OCI-LY1 (cell line): Measurements from ENCODE around the gene TJP3.

Experiments used
- H2AFZ ChIP-seq: fragments of 200-600 bp; sonication (generic), shearing (Covaris generic); 2 replicates; pipeline ENCODE4 v1.6.0; 2014; ENCODE audit warnings: antibody characterized with exemption, mild to moderate bottlenecking, low read length
- H3F3A ChIP-seq: fragments of 200-600 bp; sonication (generic), shearing (Covaris generic); 2 replicates; pipeline ENCODE4 v1.6.0; 2014; ENCODE audit warnings: mild to moderate bottlenecking, antibody characterized with exemption, low read length, moderate library complexity; ENCODE audit not compliant: insufficient read depth
- H3K27ac ChIP-seq: fragments of 200-600 bp; sonication (generic); 2 replicates; pipeline ENCODE4 v1.5.1; 2014; ENCODE audit warnings: low read length, mixed run types, mild to moderate bottlenecking, low read depth; ENCODE audit not compliant: poor library complexity, severe bottlenecking
- H3K27me3 ChIP-seq: fragments of 200-600 bp; sonication (generic); 2 replicates; pipeline ENCODE4 v1.6.0; 2014; ENCODE audit warnings: antibody characterized with exemption, mild to moderate bottlenecking, low read length, moderate library complexity; ENCODE audit not compliant: insufficient read depth
- H3K36me3 ChIP-seq: fragments of 200-600 bp; sonication (generic); 2 replicates; pipeline ENCODE4 v1.6.1; 2014; ENCODE audit warnings: mild to moderate bottlenecking, antibody characterized with exemption, low read length, moderate library complexity, mixed read lengths; ENCODE audit not compliant: insufficient read depth
- H3K4me1 ChIP-seq: fragments of 200-600 bp; sonication (generic); 2 replicates; pipeline ENCODE4 v1.5.1; 2014; ENCODE audit warnings: mild to moderate bottlenecking, low read length, moderate library complexity; ENCODE audit not compliant: insufficient read depth, severe bottlenecking
- H3K4me2 ChIP-seq: fragments of 200-600 bp; sonication (generic), shearing (Covaris generic); 2 replicates; pipeline ENCODE4 v1.6.1; 2014; ENCODE audit warnings: low read length
- H3K4me3 ChIP-seq: fragments of 200-600 bp; sonication (generic); 2 replicates; pipeline ENCODE4 v1.5.1; 2014; ENCODE audit warnings: low read length, low read depth, mild to moderate bottlenecking, mixed read lengths; ENCODE audit not compliant: poor library complexity, severe bottlenecking
- H3K79me2 ChIP-seq: fragments of 200-600 bp; shearing (Covaris generic); 2 replicates; pipeline ENCODE4 v1.6.1; 2016; ENCODE audit warnings: mixed run types, low read length, mixed read lengths; ENCODE audit not compliant: insufficient read depth
- H3K9ac ChIP-seq: fragments of 200-600 bp; sonication (generic), shearing (Covaris generic); 2 replicates; pipeline ENCODE4 v1.6.1; 2014; ENCODE audit warnings: mild to moderate bottlenecking, low read length, mixed read lengths
- H3K9me2 ChIP-seq: fragments of 200-600 bp; sonication (generic), shearing (Covaris generic); 2 replicates; pipeline ENCODE4 v1.6.1; 2014; ENCODE audit warnings: low read depth, mild to moderate bottlenecking, low read length, mixed read lengths
- H3K9me3 ChIP-seq: fragments of 200-600 bp; shearing (Covaris generic); 2 replicates; pipeline ENCODE4 v1.6.1; 2014; ENCODE audit warnings: low read length, mixed read lengths
- H4K20me1 ChIP-seq: fragments of 200-600 bp; sonication (generic), shearing (Covaris generic); 2 replicates; pipeline ENCODE4 v1.6.0; 2016; ENCODE audit warnings: mild to moderate bottlenecking, low read length; ENCODE audit not compliant: insufficient read depth
- EZH2 ChIP-seq: fragments of 200-600 bp; sonication (generic), shearing (Covaris generic); IDR thresholded peaks from 2 replicates; pipeline ENCODE4 v1.8.0; 2017; ENCODE audit warnings: borderline replicate concordance, mixed run types, mild to moderate bottlenecking, antibody characterized with exemption, low read length, moderate library complexity, mixed read lengths
- TF ChIP-seq, protein P1 (sequence below): fragments of 200-600 bp; sonication (generic), shearing (Covaris generic); IDR thresholded peaks from 2 replicates; pipeline ENCODE4 v1.5.1; 2017; ENCODE audit warnings: mild to moderate bottlenecking, antibody characterized with exemption, low read length, moderate library complexity, mixed read lengths

TJP3 gene

DNA sequence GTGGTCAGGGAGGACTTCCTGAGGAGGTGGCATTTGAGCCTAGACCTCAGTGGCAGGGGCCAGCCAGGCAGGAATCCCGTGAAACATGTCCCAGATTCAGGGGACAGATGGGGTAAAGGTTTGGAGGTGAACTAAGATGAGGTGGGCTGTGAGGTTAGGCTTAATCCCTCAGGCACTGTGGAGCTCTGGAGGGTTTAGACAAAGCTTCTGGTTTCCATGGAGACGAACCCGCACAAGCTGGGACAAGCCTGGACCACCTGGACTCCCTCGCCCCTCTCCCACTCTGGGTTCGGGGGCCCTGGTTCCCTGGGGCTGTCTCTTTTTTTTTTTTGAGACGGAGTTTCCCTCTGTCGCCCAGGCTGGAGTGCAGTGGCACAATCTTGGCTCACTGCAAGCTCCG, 15.7 kb downstream of the TJP3 start:
- Histone ChIP-seq H3K9me3 (no peaks in the 10 kb centered on the region), H3K4me2 (no peak overlapping the region), H2AFZ (no peak overlapping the region), H3K27me3 (peaks cover 4% of the 10 kb centered on the region; the same call in 1 of the 2 replicates), H3K9me2 (no peaks in the 10 kb centered on the region), H3K4me3 (no peak overlapping the region), H4K20me1 (no peaks in the 10 kb centered on the region), H3K36me3 (no peaks in the 10 kb centered on the region), H3K4me1 (peaks cover 3% of the 10 kb centered on the region), H3K9ac (no peak overlapping the region), H3F3A (no peaks in the 10 kb centered on the region), H3K27ac (no peak overlapping the region), H3K79me2 (no peaks in the 10 kb centered on the region)
- TF ChIP-seq, protein P1, sequence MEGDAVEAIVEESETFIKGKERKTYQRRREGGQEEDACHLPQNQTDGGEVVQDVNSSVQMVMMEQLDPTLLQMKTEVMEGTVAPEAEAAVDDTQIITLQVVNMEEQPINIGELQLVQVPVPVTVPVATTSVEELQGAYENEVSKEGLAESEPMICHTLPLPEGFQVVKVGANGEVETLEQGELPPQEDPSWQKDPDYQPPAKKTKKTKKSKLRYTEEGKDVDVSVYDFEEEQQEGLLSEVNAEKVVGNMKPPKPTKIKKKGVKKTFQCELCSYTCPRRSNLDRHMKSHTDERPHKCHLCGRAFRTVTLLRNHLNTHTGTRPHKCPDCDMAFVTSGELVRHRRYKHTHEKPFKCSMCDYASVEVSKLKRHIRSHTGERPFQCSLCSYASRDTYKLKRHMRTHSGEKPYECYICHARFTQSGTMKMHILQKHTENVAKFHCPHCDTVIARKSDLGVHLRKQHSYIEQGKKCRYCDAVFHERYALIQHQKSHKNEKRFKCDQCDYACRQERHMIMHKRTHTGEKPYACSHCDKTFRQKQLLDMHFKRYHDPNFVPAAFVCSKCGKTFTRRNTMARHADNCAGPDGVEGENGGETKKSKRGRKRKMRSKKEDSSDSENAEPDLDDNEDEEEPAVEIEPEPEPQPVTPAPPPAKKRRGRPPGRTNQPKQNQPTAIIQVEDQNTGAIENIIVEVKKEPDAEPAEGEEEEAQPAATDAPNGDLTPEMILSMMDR, result no peak
- no peak for TF ChIP-seq EZH2

DNA sequence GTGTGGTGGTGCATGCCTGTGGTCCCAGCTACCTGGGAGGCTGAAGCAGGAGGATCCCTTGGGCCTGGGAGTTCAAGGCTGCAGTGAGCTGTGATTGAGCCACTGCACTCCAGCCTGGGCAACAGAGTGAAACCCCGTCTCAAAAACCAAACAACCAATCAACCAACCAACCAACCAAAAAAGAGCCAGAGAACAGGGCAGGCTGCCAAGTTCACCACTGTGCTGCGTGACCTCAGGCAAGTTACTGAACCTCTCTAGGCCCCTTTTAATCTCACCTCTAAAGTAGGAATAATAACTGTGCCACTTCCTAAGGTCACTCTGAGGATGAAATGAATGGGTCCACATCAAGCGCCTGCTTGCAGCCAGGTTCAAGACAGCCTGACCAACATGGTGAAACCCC, 16.9 kb downstream of the TJP3 start:
- Histone ChIP-seq H3K9me2 (no peaks in the 10 kb centered on the region), H3K4me3 (no peak overlapping the region), H3K9me3 (no peaks in the 10 kb centered on the region), H3K4me1 (peaks cover 3% of the 10 kb centered on the region), H3K9ac (no peak overlapping the region), H3K27ac (no peak overlapping the region), H3K27me3 (peaks cover 4% of the 10 kb centered on the region; the same call in 1 of the 2 replicates), H3K79me2 (no peaks in the 10 kb centered on the region), H3K36me3 (no peaks in the 10 kb centered on the region), H3K4me2 (no peak overlapping the region), H4K20me1 (no peaks in the 10 kb centered on the region), H2AFZ (no peak overlapping the region), H3F3A (no peaks in the 10 kb centered on the region)
- no peak for TF ChIP-seq EZH2
- TF ChIP-seq, protein P1, result no peak

GRCh38 chr19:3725640-3726310, 17.6 kb downstream of the TJP3 start:
- H3K9me3 ChIP-seq, result no peaks in the 10 kb centered on the region
- no peak overlapping the region for H3K9ac ChIP-seq
- no peak overlapping the region for H2AFZ ChIP-seq
- no peaks in the 10 kb centered on the region for H3F3A ChIP-seq
- no peaks in the 10 kb centered on the region for H4K20me1 ChIP-seq
- no peaks in the 10 kb centered on the region for H3K79me2 ChIP-seq
- peaks cover 3% of the 10 kb centered on the region for H3K4me1 ChIP-seq
- H3K9me2 ChIP-seq, result no peaks in the 10 kb centered on the region
- H3K27ac ChIP-seq, result no peak overlapping the region
- no peak for TF ChIP-seq EZH2
- TF ChIP-seq, protein P1, result no peak
- no peaks in the 10 kb centered on the region for H3K36me3 ChIP-seq
- H3K27me3 ChIP-seq, result peaks cover 4% of the 10 kb centered on the region; the same call in 1 of the 2 replicates
- H3K4me3 ChIP-seq, result no peak overlapping the region
- no peak overlapping the region for H3K4me2 ChIP-seq
